NT2/D1 (cell line): Measurements from ENCODE around the gene CAPN3.

Source experiments
- DNase-seq: peaks from one replicate; pipeline ENCODE4 v3.0.0-alpha.2; 2011; ENCODE audit warnings: low read depth, low spot score
- H3K27me3 ChIP-seq: 2 replicates; pipeline ENCODE4 v1.6.0; 2011; ENCODE audit warnings: mild to moderate bottlenecking; ENCODE audit not compliant: insufficient read length, insufficient read depth
- H3K36me3 ChIP-seq: 2 replicates; pipeline ENCODE4 v1.6.1; 2011; ENCODE audit warnings: mild to moderate bottlenecking, low read length, mixed read lengths; ENCODE audit not compliant: insufficient read depth, insufficient read length
- H3K4me1 ChIP-seq: 2 replicates; pipeline ENCODE4 v1.5.1; 2011; ENCODE audit not compliant: insufficient read depth, insufficient read length
- H3K4me3 ChIP-seq: 2 replicates; pipeline ENCODE4 v1.5.1; 2011; ENCODE audit warnings: low read depth; ENCODE audit not compliant: insufficient read length
- H3K9ac ChIP-seq: 2 replicates; pipeline ENCODE4 v1.6.0; 2011; ENCODE audit warnings: low read depth; ENCODE audit not compliant: insufficient read length
- H3K9me3 ChIP-seq: 2 replicates; pipeline ENCODE4 v1.5.1; 2011; ENCODE audit warnings: mild to moderate bottlenecking, low read length; ENCODE audit not compliant: insufficient read depth
- SUZ12 ChIP-seq: IDR thresholded peaks from 2 replicates; pipeline ENCODE4 v1.6.1; 2011; ENCODE audit not compliant: insufficient read length, insufficient read depth; ENCODE audit errors: extremely low read depth
- YY1 ChIP-seq: IDR thresholded peaks from 2 replicates; pipeline ENCODE4 v1.6.1; 2011; ENCODE audit not compliant: insufficient read length, insufficient read depth
- ZNF274 ChIP-seq: IDR thresholded peaks from 2 replicates; pipeline ENCODE4 v1.6.1; 2011; ENCODE audit warnings: mild to moderate bottlenecking, low read depth, low read length

Gene CAPN3

GRCh38 chr15:42444415-42445063 is 85.2 kb downstream of the CAPN3 start:
- DNase-seq = no peak
- TF ChIP-seq ZNF274 = no peak
- TF ChIP-seq YY1 = no peak
- TF ChIP-seq SUZ12 = no peak
- H3K36me3 ChIP-seq = peaks cover 43% of the 10 kb centered on the region
- H3K9ac ChIP-seq = no peak overlapping the region
- no peaks in the 10 kb centered on the region for H3K27me3 ChIP-seq
- no peak overlapping the region for H3K4me3 ChIP-seq
- no peaks in the 10 kb centered on the region for H3K4me1 ChIP-seq
- H3K9me3 ChIP-seq = no peaks in the 10 kb centered on the region

DNA sequence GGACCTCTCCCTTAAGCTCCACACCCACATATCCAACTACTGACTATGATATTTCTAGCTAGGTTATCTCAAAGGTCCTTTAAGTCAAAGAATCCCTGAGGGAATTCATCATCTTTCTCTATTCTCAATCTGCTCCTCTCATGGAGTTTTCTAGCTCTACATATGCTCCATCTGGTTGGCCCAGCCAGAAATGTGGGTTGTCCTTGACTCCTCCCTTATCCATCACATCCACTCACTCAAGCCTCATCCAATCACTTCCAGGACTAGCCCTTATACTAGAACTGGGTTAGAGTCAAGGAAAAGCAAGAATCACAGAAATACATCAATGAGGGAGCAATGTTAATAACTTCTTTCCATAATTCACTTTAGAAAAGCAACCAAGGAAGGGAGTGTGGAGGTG is 86.2 kb downstream of the CAPN3 start:
- no peak overlapping the region for H3K4me3 ChIP-seq
- H3K4me1 ChIP-seq = no peaks in the 10 kb centered on the region
- no peak for DNase-seq
- no peak for TF ChIP-seq SUZ12
- TF ChIP-seq YY1 = no peak
- no peak for TF ChIP-seq ZNF274
- H3K27me3 ChIP-seq = no peaks in the 10 kb centered on the region
- H3K36me3 ChIP-seq = peaks cover 52% of the 10 kb centered on the region
- no peaks in the 10 kb centered on the region for H3K9me3 ChIP-seq
- H3K9ac ChIP-seq = no peak overlapping the region

GRCh38 chr15:42447599-42447998 is 88.3 kb downstream of the CAPN3 start:
- H3K9me3 ChIP-seq = no peaks in the 10 kb centered on the region
- H3K4me1 ChIP-seq = no peaks in the 10 kb centered on the region
- H3K36me3 ChIP-seq = peaks cover 53% of the 10 kb centered on the region
- TF ChIP-seq ZNF274 (no peak), YY1 (no peak), SUZ12 (no peak)
- DNase-seq = no peak
- no peaks in the 10 kb centered on the region for H3K27me3 ChIP-seq
- H3K4me3 ChIP-seq = no peak overlapping the region
- H3K9ac ChIP-seq = no peak overlapping the region

DNA sequence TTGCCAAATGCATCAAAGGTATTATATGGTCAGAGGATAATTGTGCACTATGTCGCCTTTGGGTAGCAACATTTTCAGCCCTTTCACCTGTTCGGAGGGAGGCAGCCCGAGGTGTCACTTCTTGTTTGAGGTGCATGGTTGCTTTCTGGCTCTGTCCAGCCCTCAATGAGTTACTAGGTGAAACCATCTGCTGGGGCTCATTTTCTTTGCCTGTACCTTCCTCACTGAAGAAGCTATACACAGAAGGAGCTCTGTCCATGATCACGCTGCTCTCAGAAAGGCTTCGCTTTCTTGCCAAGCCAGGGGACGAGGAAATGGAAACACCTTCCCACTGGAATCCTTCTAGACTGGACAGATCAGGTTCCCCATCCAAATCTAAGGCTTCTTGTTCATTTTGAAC is 89.0 kb downstream of the CAPN3 start:
- DNase-seq = no peak
- Histone ChIP-seq H3K36me3 (peaks cover 48% of the 10 kb centered on the region), H3K9me3 (no peaks in the 10 kb centered on the region), H3K4me1 (no peaks in the 10 kb centered on the region), H3K9ac (no peak overlapping the region), H3K4me3 (no peak overlapping the region), H3K27me3 (no peaks in the 10 kb centered on the region)
- TF ChIP-seq YY1 = no peak
- TF ChIP-seq ZNF274 = no peak
- TF ChIP-seq SUZ12 = no peak

DNA sequence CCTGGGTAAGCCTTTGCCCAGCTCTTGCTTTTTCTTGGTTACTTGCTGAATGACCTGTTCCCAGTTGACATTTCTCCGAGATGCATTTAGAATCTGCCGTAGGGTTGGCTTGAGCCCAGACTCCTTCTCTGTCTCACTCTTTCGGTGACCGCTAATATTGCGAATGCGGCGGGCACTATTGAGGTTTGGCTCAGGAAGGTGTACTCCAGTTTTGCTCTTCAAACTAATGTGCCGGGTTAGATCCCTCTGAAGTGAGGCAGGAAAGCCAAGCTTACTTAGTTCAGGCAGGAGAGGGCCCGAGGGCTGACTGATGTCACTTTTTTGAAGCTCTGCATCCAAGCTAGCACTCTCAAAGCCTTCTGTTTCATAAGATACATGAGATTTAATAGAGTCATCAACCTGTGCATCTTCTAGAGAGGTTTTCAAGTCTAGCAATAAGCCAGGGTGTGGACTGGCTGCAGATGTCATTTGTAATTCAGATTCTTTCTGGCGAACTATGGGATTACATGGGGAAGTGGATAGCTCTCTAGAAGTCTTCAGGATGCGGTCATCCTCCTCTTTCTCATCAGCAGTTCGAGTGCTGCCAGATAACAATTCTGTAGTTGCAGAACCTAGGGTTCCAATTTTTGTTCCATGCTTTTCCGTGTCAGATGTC is 90.6 kb downstream of the CAPN3 start:
- peaks cover 44% of the 10 kb centered on the region for H3K36me3 ChIP-seq
- no peak overlapping the region for H3K9ac ChIP-seq
- H3K27me3 ChIP-seq = no peaks in the 10 kb centered on the region
- no peak overlapping the region for H3K4me3 ChIP-seq
- no peaks in the 10 kb centered on the region for H3K9me3 ChIP-seq
- no peaks in the 10 kb centered on the region for H3K4me1 ChIP-seq
- no peak for TF ChIP-seq YY1
- TF ChIP-seq ZNF274 = no peak
- TF ChIP-seq SUZ12 = no peak
- no peak for DNase-seq

DNA sequence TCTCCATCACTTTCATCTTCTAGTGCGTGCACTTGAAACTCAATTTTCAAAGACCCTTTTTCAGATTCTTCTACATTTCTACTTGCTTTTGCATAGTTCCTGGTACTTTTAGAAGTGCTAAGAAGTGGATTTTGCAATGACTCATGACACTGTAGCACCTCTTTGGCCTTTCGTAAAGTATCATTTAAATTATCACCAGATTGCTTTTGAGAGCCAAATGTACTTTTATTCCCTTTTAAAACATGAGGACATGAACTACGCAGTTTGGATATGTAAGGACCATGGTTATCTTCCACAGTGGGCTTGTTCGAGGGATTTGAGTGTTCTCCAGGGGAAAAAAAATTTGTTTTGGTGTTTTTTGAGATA is 91.1 kb downstream of the CAPN3 start:
- TF ChIP-seq SUZ12 (no peak), YY1 (no peak), ZNF274 (no peak)
- Histone ChIP-seq H3K9ac (no peak overlapping the region), H3K4me3 (no peak overlapping the region), H3K36me3 (peaks cover 44% of the 10 kb centered on the region), H3K9me3 (no peaks in the 10 kb centered on the region), H3K27me3 (no peaks in the 10 kb centered on the region), H3K4me1 (no peaks in the 10 kb centered on the region)
- no peak for DNase-seq

GRCh38 chr15:42453826-42454225 is 94.5 kb downstream of the CAPN3 start:
- Histone ChIP-seq H3K36me3 (peaks cover 23% of the 10 kb centered on the region), H3K4me3 (no peak overlapping the region), H3K4me1 (no peaks in the 10 kb centered on the region), H3K27me3 (no peaks in the 10 kb centered on the region), H3K9ac (no peak overlapping the region), H3K9me3 (no peaks in the 10 kb centered on the region)
- DNase-seq = no peak
- no peak for TF ChIP-seq SUZ12
- no peak for TF ChIP-seq YY1
- TF ChIP-seq ZNF274 = no peak

GRCh38 chr15:42456531-42456930 is 97.2 kb downstream of the CAPN3 start:
- Histone ChIP-seq H3K4me3 (no peak overlapping the region), H3K36me3 (peaks cover 3% of the 10 kb centered on the region), H3K27me3 (no peaks in the 10 kb centered on the region), H3K9me3 (no peaks in the 10 kb centered on the region), H3K4me1 (no peaks in the 10 kb centered on the region), H3K9ac (no peak overlapping the region)
- TF ChIP-seq YY1 = no peak
- TF ChIP-seq SUZ12 = no peak
- no peak for TF ChIP-seq ZNF274
- DNase-seq = no peak
